ENCODE results near the gene FNDC3B.

FNDC3B gene

DNA sequence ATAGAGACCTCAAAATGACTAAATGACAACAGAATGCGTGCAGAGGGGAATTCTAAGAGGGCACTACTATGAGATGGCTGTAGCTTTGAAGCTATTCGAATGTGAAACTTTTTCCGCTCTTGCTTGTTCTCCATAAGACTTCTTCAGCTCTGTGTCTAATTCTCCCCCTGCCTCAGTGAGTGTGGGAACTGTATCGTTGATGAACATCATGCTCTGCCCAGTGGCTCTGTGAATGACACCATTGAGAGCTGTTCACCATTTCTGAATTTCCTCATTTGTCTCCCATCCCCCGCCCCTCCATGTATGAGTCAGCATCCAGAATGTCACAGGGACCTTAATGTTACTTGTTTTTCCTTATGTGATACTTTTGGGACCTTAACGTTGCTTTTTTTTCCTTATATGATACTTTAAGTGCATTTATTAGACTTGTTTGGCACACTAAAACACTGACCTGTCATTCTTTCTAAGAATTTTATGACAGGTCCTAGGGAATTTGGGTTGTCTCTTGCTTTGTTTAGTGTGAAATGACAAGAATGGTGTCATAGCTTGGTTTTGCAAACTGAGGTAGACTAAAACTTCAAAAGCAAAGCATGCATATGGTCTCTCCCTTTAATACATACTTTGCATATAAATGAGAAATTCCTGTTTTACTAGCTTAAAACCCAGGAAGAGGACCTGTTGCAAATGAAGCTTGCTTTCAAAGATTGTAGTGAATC is 99.6 kb downstream of the FNDC3B start:
- no peak overlapping the region for H3K4me3 ChIP-seq (ENCODE audit: low read length in 2 of 2)

DNA sequence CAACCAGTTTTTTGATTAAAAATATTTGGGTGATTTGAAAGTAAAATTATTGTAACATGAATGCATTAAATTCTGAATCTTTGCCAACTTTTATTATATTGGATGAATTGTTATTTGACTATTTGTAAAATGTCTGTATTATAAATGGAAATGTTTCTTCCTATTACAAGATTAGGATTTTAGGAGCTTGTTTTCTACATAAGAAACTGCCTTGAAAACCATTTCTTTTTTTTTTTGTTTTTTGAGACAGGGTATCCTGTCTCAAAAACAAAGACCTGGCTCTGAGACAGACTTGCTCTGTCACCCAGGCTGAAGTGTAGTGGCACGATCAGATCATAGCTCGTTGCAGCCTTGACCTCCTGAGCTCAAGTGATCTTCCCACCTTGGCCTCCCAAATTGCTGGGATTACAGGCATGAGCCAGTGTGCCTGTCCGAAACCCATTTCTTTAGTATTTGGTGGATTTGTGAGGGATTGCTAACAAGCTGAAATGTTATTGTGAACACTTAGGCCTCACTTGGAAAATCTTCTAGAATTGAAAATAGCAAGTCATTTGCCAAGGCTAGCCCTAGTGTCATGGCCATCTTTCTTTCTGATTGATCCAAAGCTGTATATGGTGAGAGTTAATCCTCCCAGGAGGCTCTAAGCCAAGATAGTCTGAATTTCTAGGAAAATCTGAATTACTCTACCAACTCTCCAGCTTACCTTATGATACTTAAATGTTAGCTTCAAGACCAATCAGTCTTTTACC is 100.3 kb downstream of the FNDC3B start:
- no peak for DNase-seq (ENCODE audit: low spot score)
- H3K4me3 ChIP-seq (ENCODE audit: low read length in 2 of 2) = no peak overlapping the region
- no CpG with 5 or more reads among the region's 3 CpGs for WGBS, 2 donors (ENCODE audit: extremely low coverage in 2 of 2, insufficient read length in 2 of 2, insufficient replicate concordance in 1 of 2)

More for the DNA sequence above, 99.6 kb downstream of the FNDC3B start:
- H2BK12ac ChIP-seq (ENCODE audit: low read length) = no peak overlapping the region
- peaks cover 0 to 24% of the 10 kb centered on the region in 2 donors for H3K36me3 ChIP-seq (replicated peaks in 1 of 2; ENCODE audit: control insufficient read depth in 2 of 2, insufficient read depth in 2 of 2, low read length in 2 of 2)
- no peak overlapping the region for H4K8ac ChIP-seq (ENCODE audit: low read depth, low read length)
- H4K91ac ChIP-seq (ENCODE audit: low read depth, low read length, poor library complexity) = no peak overlapping the region
- H3K23ac ChIP-seq (ENCODE audit: low read depth, low read length, poor library complexity) = no peak overlapping the region
- no peaks in the 10 kb centered on the region for H3K79me1 ChIP-seq (ENCODE audit: low read depth, low read length)
- no peak overlapping the region for H3K27ac ChIP-seq (replicated peaks; ENCODE audit: low read length)
- no peak overlapping the region for H3K9ac ChIP-seq (ENCODE audit: low read depth, low read length, poor library complexity)
- peaks cover 16 to 45% of the 10 kb centered on the region in 2 donors for H3K4me1 ChIP-seq (ENCODE audit: control insufficient read depth in 2 of 2, insufficient read depth in 1 of 2, low read depth in 1 of 2, low read length in 2 of 2)
- no peak overlapping the region for H2BK5ac ChIP-seq (ENCODE audit: low read length)
- no peak overlapping the region for H2BK120ac ChIP-seq (ENCODE audit: low read depth, low read length)
- H3K14ac ChIP-seq (ENCODE audit: low read length) = no peak overlapping the region
- H3K4me2 ChIP-seq (ENCODE audit: insufficient read depth, low read length, poor library complexity, severe bottlenecking) = no peak overlapping the region
- H2BK15ac ChIP-seq (ENCODE audit: low read length) = no peak overlapping the region
- H2AFZ ChIP-seq (ENCODE audit: low read length) = no peak overlapping the region
- no peak overlapping the region for H3K4ac ChIP-seq (ENCODE audit: low read length)
- DNase-seq (ENCODE audit: low spot score) = no peak
- no peaks in the 10 kb centered on the region for H3K27me3 ChIP-seq (ENCODE audit: control insufficient read depth in 3 of 3, insufficient read depth in 3 of 3, low read depth in 1 of 3, low read length in 3 of 3)
- H3K18ac ChIP-seq (ENCODE audit: low read length) = no peak overlapping the region
- no peak overlapping the region for H2AK5ac ChIP-seq (ENCODE audit: low read depth, low read length)
- peaks cover 0 to 12% of the 10 kb centered on the region in 2 donors for H3K9me3 ChIP-seq (replicated peaks in 1 of 2; ENCODE audit: control insufficient read depth in 2 of 2, insufficient read depth in 1 of 2, low read depth in 1 of 2, low read length in 2 of 2)
- no CpG with 5 or more reads among the region's 6 CpGs for WGBS, 2 donors (ENCODE audit: extremely low coverage in 2 of 2, insufficient read length in 2 of 2, insufficient replicate concordance in 1 of 2)

DNA sequence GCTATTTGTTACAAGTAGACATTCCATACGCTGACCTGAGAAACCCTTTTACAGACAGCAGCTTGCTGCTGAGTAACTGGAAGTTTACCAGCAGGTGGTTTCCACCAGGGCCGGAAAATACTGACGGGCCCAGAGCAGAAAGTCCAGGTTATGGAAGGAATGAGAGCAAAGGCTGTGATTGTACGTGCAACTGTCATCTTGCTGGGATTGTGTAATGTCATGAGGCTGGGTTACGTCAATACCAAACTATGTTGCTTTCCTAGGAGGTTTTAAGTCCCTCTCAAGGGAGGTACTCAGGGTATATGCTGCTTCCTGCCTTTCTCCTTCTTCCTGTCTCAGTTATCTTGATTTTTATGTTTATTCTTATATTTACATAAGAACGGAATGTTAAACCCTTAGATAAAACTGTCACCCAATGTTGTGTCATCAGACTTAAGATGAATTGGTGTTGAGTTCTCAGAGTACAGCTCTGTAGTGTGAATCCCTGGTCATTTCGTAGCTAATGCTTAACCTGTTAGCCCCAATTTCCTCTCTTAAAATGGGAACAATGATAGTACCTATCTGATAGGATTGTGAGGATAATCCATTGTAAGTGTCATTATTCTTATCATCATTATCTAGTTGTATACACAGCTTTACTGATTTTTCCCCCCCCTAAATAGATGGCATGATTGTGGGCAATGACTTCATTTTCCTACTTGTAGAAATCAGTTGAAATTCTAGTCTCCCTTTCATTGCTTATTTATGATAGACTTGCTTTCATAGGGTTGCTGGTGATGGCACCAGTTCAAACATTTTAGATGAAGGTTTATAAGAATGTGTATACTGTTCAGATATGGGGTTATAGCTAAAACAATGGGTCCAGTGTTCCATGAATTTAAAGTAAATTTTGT is 101.4 kb downstream of the FNDC3B start:
- Histone ChIP-seq H3K36me3 (replicated peaks in 1 of 2; ENCODE audit: control insufficient read depth in 2 of 2, insufficient read depth in 2 of 2, low read length in 2 of 2) (peaks cover 0 to 18% of the 10 kb centered on the region in 2 donors), H2AK5ac (ENCODE audit: low read depth, low read length) (no peak overlapping the region), H2BK5ac (ENCODE audit: low read length) (no peak overlapping the region), H3K79me1 (ENCODE audit: low read depth, low read length) (no peaks in the 10 kb centered on the region), H3K18ac (ENCODE audit: low read length) (no peak overlapping the region), H3K14ac (ENCODE audit: low read length) (no peak overlapping the region), H3K9ac (ENCODE audit: low read depth, low read length, poor library complexity) (no peak overlapping the region), H3K27ac (replicated peaks; ENCODE audit: low read length) (no peak overlapping the region), H4K8ac (ENCODE audit: low read depth, low read length) (no peak overlapping the region), H3K4me3 (ENCODE audit: low read length in 2 of 2) (no peak overlapping the region), H2BK15ac (ENCODE audit: low read length) (no peak overlapping the region), H3K4me1 (ENCODE audit: control insufficient read depth in 2 of 2, insufficient read depth in 1 of 2, low read depth in 1 of 2, low read length in 2 of 2) (peaks cover 17 to 43% of the 10 kb centered on the region in 2 donors), H3K4me2 (ENCODE audit: insufficient read depth, low read length, poor library complexity, severe bottlenecking) (no peak overlapping the region), H3K27me3 (ENCODE audit: control insufficient read depth in 3 of 3, insufficient read depth in 3 of 3, low read depth in 1 of 3, low read length in 3 of 3) (no peaks in the 10 kb centered on the region), H4K91ac (ENCODE audit: low read depth, low read length, poor library complexity) (no peak overlapping the region), H3K9me3 (replicated peaks in 1 of 2; ENCODE audit: control insufficient read depth in 2 of 2, insufficient read depth in 1 of 2, low read depth in 1 of 2, low read length in 2 of 2) (peaks cover 0 to 17% of the 10 kb centered on the region in 2 donors), H2AFZ (ENCODE audit: low read length) (no peak overlapping the region), H3K23ac (ENCODE audit: low read depth, low read length, poor library complexity) (no peak overlapping the region), H2BK12ac (ENCODE audit: low read length) (no peak overlapping the region), H3K4ac (ENCODE audit: low read length) (no peak overlapping the region), H2BK120ac (ENCODE audit: low read depth, low read length) (no peak overlapping the region)
- no peak for DNase-seq (ENCODE audit: low spot score)
- no CpG with 5 or more reads among the region's 7 CpGs for WGBS, 2 donors (ENCODE audit: extremely low coverage in 2 of 2, insufficient read length in 2 of 2, insufficient replicate concordance in 1 of 2)

More for the DNA sequence above, 100.3 kb downstream of the FNDC3B start:
- Histone ChIP-seq H3K27me3 (ENCODE audit: control insufficient read depth in 3 of 3, insufficient read depth in 3 of 3, low read depth in 1 of 3, low read length in 3 of 3) (no peaks in the 10 kb centered on the region), H3K4ac (ENCODE audit: low read length) (no peak overlapping the region), H3K4me1 (ENCODE audit: control insufficient read depth in 2 of 2, insufficient read depth in 1 of 2, low read depth in 1 of 2, low read length in 2 of 2) (peaks cover 17 to 45% of the 10 kb centered on the region in 2 donors), H2BK5ac (ENCODE audit: low read length) (no peak overlapping the region), H4K8ac (ENCODE audit: low read depth, low read length) (no peak overlapping the region), H3K27ac (replicated peaks; ENCODE audit: low read length) (no peak overlapping the region), H2BK120ac (ENCODE audit: low read depth, low read length) (no peak overlapping the region), H3K23ac (ENCODE audit: low read depth, low read length, poor library complexity) (no peak overlapping the region), H3K4me2 (ENCODE audit: insufficient read depth, low read length, poor library complexity, severe bottlenecking) (no peak overlapping the region), H3K36me3 (replicated peaks in 1 of 2; ENCODE audit: control insufficient read depth in 2 of 2, insufficient read depth in 2 of 2, low read length in 2 of 2) (peaks cover 0 to 23% of the 10 kb centered on the region in 2 donors), H3K79me1 (ENCODE audit: low read depth, low read length) (no peaks in the 10 kb centered on the region), H2BK15ac (ENCODE audit: low read length) (no peak overlapping the region), H3K9ac (ENCODE audit: low read depth, low read length, poor library complexity) (no peak overlapping the region), H2BK12ac (ENCODE audit: low read length) (no peak overlapping the region), H3K9me3 (replicated peaks in 1 of 2; ENCODE audit: control insufficient read depth in 2 of 2, insufficient read depth in 1 of 2, low read depth in 1 of 2, low read length in 2 of 2) (peaks cover 0 to 17% of the 10 kb centered on the region in 2 donors), H3K14ac (ENCODE audit: low read length) (no peak overlapping the region), H2AK5ac (ENCODE audit: low read depth, low read length) (no peak overlapping the region), H4K91ac (ENCODE audit: low read depth, low read length, poor library complexity) (no peak overlapping the region), H3K18ac (ENCODE audit: low read length) (no peak overlapping the region), H2AFZ (ENCODE audit: low read length) (no peak overlapping the region)
